GM18505 (cell line): ENCODE data around the gene FARS2.

Source experiments
- ATAC-seq: cut with Tn5 transposase; IDR thresholded peaks from one replicate; pipeline ENCODE4 v1.9.1; 2021; ENCODE audit not compliant: unreplicated experiment
- POLR2A ChIP-seq: IDR thresholded peaks from 4 replicates; pipeline ENCODE4 v1.6.1; 2011; ENCODE audit warnings: borderline replicate concordance; ENCODE audit not compliant: insufficient read depth, insufficient read length; ENCODE audit errors: extremely low read depth

The FARS2 gene

GRCh38 chr6:5237805-5238204 lies 23.5 kb upstream of the FARS2 start:
- no peak for TF ChIP-seq POLR2A
- ATAC-seq: no peak

GRCh38 chr6:5238336-5238735 lies 23.0 kb upstream of the FARS2 start:
- no peak for ATAC-seq
- TF ChIP-seq POLR2A: no peak

GRCh38 chr6:5241252-5241651 lies 20.1 kb upstream of the FARS2 start:
- ATAC-seq: no peak
- TF ChIP-seq POLR2A: no peak

GRCh38 chr6:5243069-5243468 lies 18.2 kb upstream of the FARS2 start:
- ATAC-seq: no peak
- no peak for TF ChIP-seq POLR2A

- ATAC-seq: no peak
- no peak for TF ChIP-seq POLR2A
Measured at GRCh38 chr6:5246141-5247097, 14.9 kb upstream of the FARS2 start.

GRCh38 chr6:5247201-5247600 lies 14.1 kb upstream of the FARS2 start:
- TF ChIP-seq POLR2A: no peak
- ATAC-seq: no peak

GRCh38 chr6:5248302-5249098 lies 12.8 kb upstream of the FARS2 start:
- ATAC-seq: no peak
- TF ChIP-seq POLR2A: no peak

- no peak for ATAC-seq
- TF ChIP-seq POLR2A: no peak
Measured at GRCh38 chr6:5249451-5250122, 11.7 kb upstream of the FARS2 start.

GRCh38 chr6:5250451-5250850 lies 10.9 kb upstream of the FARS2 start:
- no peak for ATAC-seq
- TF ChIP-seq POLR2A: no peak

- TF ChIP-seq POLR2A: no peak
- ATAC-seq: no peak
Measured at GRCh38 chr6:5250911-5251310, 10.4 kb upstream of the FARS2 start.

GRCh38 chr6:5256952-5257351 lies 4.4 kb upstream of the FARS2 start:
- ATAC-seq: no peak

GRCh38 chr6:5257400-5257799 lies 3.9 kb upstream of the FARS2 start:
- no peak for ATAC-seq
- no peak for TF ChIP-seq POLR2A

More at GRCh38 chr6:5256952-5257351, 4.4 kb upstream of the FARS2 start:
- no peak for TF ChIP-seq POLR2A

GRCh38 chr6:5259428-5259827 lies 1.9 kb upstream of the FARS2 start:
- no peak for TF ChIP-seq POLR2A
- ATAC-seq: no peak
